HFF-Myc (cell line): ENCODE data around the gene AVPR1B.

Source experiments
- DNase-seq: peaks from one replicate; pipeline ENCODE4 v3.0.0-alpha.2; 2011; ENCODE audit warnings: low read depth; ENCODE audit errors: extremely low read depth
- H3K4me3 ChIP-seq: replicated peaks from 2 replicates; pipeline ENCODE4 v1.5.1; 2011; ENCODE audit warnings: low read depth, mild to moderate bottlenecking, control low read depth, low read length
- CTCF ChIP-seq: IDR thresholded peaks from 2 replicates; pipeline ENCODE4 v1.5.1; 2012; ENCODE audit warnings: mild to moderate bottlenecking, low read depth, low read length, control low read depth; ENCODE audit errors: missing control alignments

AVPR1B gene

GRCh38 chr1:206083750-206084149 lies 33.4 kb downstream of the AVPR1B start:
- H3K4me3 ChIP-seq: no peak overlapping the region
- no peak for DNase-seq
- no peak for TF ChIP-seq CTCF

GRCh38 chr1:206082831-206083695 lies 34.1 kb downstream of the AVPR1B start:
- no peak for TF ChIP-seq CTCF
- no peak overlapping the region for H3K4me3 ChIP-seq
- no peak for DNase-seq

- DNase-seq: no peak
- TF ChIP-seq CTCF: no peak
- H3K4me3 ChIP-seq: no peak overlapping the region
These were observed 35.3 kb downstream of the AVPR1B start for GRCh38 chr1:206081856-206082255.

- no peak for TF ChIP-seq CTCF
- H3K4me3 ChIP-seq: no peak overlapping the region
- no peak for DNase-seq
These were observed 37.0 kb downstream of the AVPR1B start for GRCh38 chr1:206080026-206080820.

GRCh38 chr1:206079135-206079534 lies 38.1 kb downstream of the AVPR1B start:
- TF ChIP-seq CTCF: no peak
- no peak for DNase-seq
- H3K4me3 ChIP-seq: no peak overlapping the region

- TF ChIP-seq CTCF: no peak
- DNase-seq: no peak
- H3K4me3 ChIP-seq: no peak overlapping the region
These were observed 41.1 kb downstream of the AVPR1B start for GRCh38 chr1:206075786-206076755.
